ENCODE data around the gene SLC15A4.
"Not testable (repeated sequence)": the region's sequence is repeated elsewhere in the genome, so short reads cannot be mapped to it uniquely, and the experiment has no call there.

Gene SLC15A4

GRCh38 chr12:128852026-128852698 lies 28.4 kb upstream of the SLC15A4 start:
- Mint-ChIP-seq H3K9me3 (peaks cover 9% of the 10 kb centered on the region), H3K27ac (no peak overlapping the region), H3K4me3 (no peak overlapping the region), H3K36me3 (no peaks in the 10 kb centered on the region), H3K4me1 (no peaks in the 10 kb centered on the region), H3K27me3 (peaks cover 17% of the 10 kb centered on the region)

GRCh38 chr12:128851429-128851828 lies 27.7 kb upstream of the SLC15A4 start:
- not testable (repeated sequence) for H3K36me3 Mint-ChIP-seq, H3K27ac Mint-ChIP-seq, H3K4me3 Mint-ChIP-seq, H3K4me1 Mint-ChIP-seq, H3K9me3 Mint-ChIP-seq
- peaks cover 17% of the 10 kb centered on the region for H3K27me3 Mint-ChIP-seq

GRCh38 chr12:128850400-128850799 lies 26.6 kb upstream of the SLC15A4 start:
- Mint-ChIP-seq H3K4me3 (no peak overlapping the region), H3K27me3 (peaks cover 14% of the 10 kb centered on the region), H3K36me3 (no peaks in the 10 kb centered on the region), H3K27ac (no peak overlapping the region), H3K4me1 (no peaks in the 10 kb centered on the region), H3K9me3 (peaks cover 5% of the 10 kb centered on the region)

- H3K27ac Mint-ChIP-seq, H3K4me1 Mint-ChIP-seq, H3K9me3 Mint-ChIP-seq, H3K4me3 Mint-ChIP-seq, H3K36me3 Mint-ChIP-seq: not testable (repeated sequence)
- H3K27me3 Mint-ChIP-seq, result peaks cover 14% of the 10 kb centered on the region
These were observed 26.0 kb upstream of the SLC15A4 start for GRCh38 chr12:128849806-128850205.

- Mint-ChIP-seq H3K36me3 (no peaks in the 10 kb centered on the region), H3K27me3 (peaks cover 8% of the 10 kb centered on the region), H3K27ac (no peak overlapping the region), H3K4me3 (no peak overlapping the region), H3K4me1 (no peaks in the 10 kb centered on the region), H3K9me3 (peaks cover 5% of the 10 kb centered on the region)
These were observed 24.6 kb upstream of the SLC15A4 start for GRCh38 chr12:128848371-128848770.

- not testable (repeated sequence) for H3K36me3 Mint-ChIP-seq
These were observed 22.9 kb upstream of the SLC15A4 start for GRCh38 chr12:128846671-128847070.

GRCh38 chr12:128844031-128844635 lies 20.4 kb upstream of the SLC15A4 start:
- Mint-ChIP-seq H3K27ac (no peak overlapping the region), H3K9me3 (no peaks in the 10 kb centered on the region), H3K27me3 (peaks cover 3% of the 10 kb centered on the region), H3K4me1 (no peaks in the 10 kb centered on the region), H3K4me3 (no peak overlapping the region), H3K36me3 (no peaks in the 10 kb centered on the region)

More at GRCh38 chr12:128846671-128847070, 22.9 kb upstream of the SLC15A4 start:
- not testable (repeated sequence) for H3K27me3 Mint-ChIP-seq, H3K27ac Mint-ChIP-seq, H3K4me3 Mint-ChIP-seq, H3K9me3 Mint-ChIP-seq, H3K4me1 Mint-ChIP-seq

GRCh38 chr12:128843538-128843937 lies 19.8 kb upstream of the SLC15A4 start:
- no peaks in the 10 kb centered on the region for H3K9me3 Mint-ChIP-seq
- no peak overlapping the region for H3K27ac Mint-ChIP-seq
- peaks cover 3% of the 10 kb centered on the region for H3K27me3 Mint-ChIP-seq
- H3K4me3 Mint-ChIP-seq, result no peak overlapping the region
- no peaks in the 10 kb centered on the region for H3K36me3 Mint-ChIP-seq
- no peaks in the 10 kb centered on the region for H3K4me1 Mint-ChIP-seq

GRCh38 chr12:128842579-128842978 lies 18.8 kb upstream of the SLC15A4 start:
- Mint-ChIP-seq H3K4me3 (no peak overlapping the region), H3K9me3 (no peaks in the 10 kb centered on the region), H3K4me1 (no peaks in the 10 kb centered on the region), H3K27me3 (peaks cover 3% of the 10 kb centered on the region), H3K27ac (no peak overlapping the region), H3K36me3 (no peaks in the 10 kb centered on the region)

GRCh38 chr12:128840862-128841468 lies 17.2 kb upstream of the SLC15A4 start:
- Mint-ChIP-seq H3K4me3 (no peak overlapping the region), H3K36me3 (no peaks in the 10 kb centered on the region), H3K27ac (no peak overlapping the region), H3K9me3 (no peaks in the 10 kb centered on the region), H3K27me3 (peaks cover 4% of the 10 kb centered on the region), H3K4me1 (no peaks in the 10 kb centered on the region)

GRCh38 chr12:128839885-128840284 lies 16.1 kb upstream of the SLC15A4 start:
- H3K27ac Mint-ChIP-seq, H3K4me3 Mint-ChIP-seq, H3K9me3 Mint-ChIP-seq, H3K4me1 Mint-ChIP-seq, H3K27me3 Mint-ChIP-seq, H3K36me3 Mint-ChIP-seq: not testable (repeated sequence)

- no peaks in the 10 kb centered on the region for H3K4me1 Mint-ChIP-seq
- no peaks in the 10 kb centered on the region for H3K36me3 Mint-ChIP-seq
- H3K27ac Mint-ChIP-seq, result no peak overlapping the region
- H3K4me3 Mint-ChIP-seq, result no peak overlapping the region
- H3K27me3 Mint-ChIP-seq, result peaks cover 1% of the 10 kb centered on the region
- H3K9me3 Mint-ChIP-seq, result no peaks in the 10 kb centered on the region
These were observed 9.7 kb upstream of the SLC15A4 start for GRCh38 chr12:128833418-128833817.

- no peaks in the 10 kb centered on the region for H3K36me3 Mint-ChIP-seq
- H3K4me3 Mint-ChIP-seq, result no peak overlapping the region
- H3K27me3 Mint-ChIP-seq, result no peaks in the 10 kb centered on the region
- no peaks in the 10 kb centered on the region for H3K4me1 Mint-ChIP-seq
- H3K9me3 Mint-ChIP-seq, result peaks cover 4% of the 10 kb centered on the region
- H3K27ac Mint-ChIP-seq, result no peak overlapping the region
These were observed 6.7 kb upstream of the SLC15A4 start for GRCh38 chr12:128830505-128830893.

GRCh38 chr12:128829861-128830504 lies 6.2 kb upstream of the SLC15A4 start:
- Mint-ChIP-seq H3K4me1 (peaks cover 2% of the 10 kb centered on the region), H3K9me3 (peaks cover 4% of the 10 kb centered on the region), H3K4me3 (no peak overlapping the region), H3K36me3 (no peaks in the 10 kb centered on the region), H3K27me3 (no peaks in the 10 kb centered on the region), H3K27ac (peak overlapping the region; percentile 20)

- Mint-ChIP-seq H3K36me3 (no peaks in the 10 kb centered on the region), H3K27me3 (no peaks in the 10 kb centered on the region), H3K27ac (no peak overlapping the region), H3K9me3 (peaks cover 4% of the 10 kb centered on the region), H3K4me3 (no peak overlapping the region), H3K4me1 (peaks cover 4% of the 10 kb centered on the region)
These were observed 4.0 kb upstream of the SLC15A4 start for GRCh38 chr12:128827724-128828123.

GRCh38 chr12:128825835-128826234 lies 2.1 kb upstream of the SLC15A4 start:
- Mint-ChIP-seq H3K4me1 (peaks cover 18% of the 10 kb centered on the region), H3K36me3 (peaks cover 6% of the 10 kb centered on the region), H3K9me3 (peaks cover 4% of the 10 kb centered on the region), H3K27ac (no peak overlapping the region), H3K27me3 (no peaks in the 10 kb centered on the region), H3K4me3 (no peak overlapping the region)
